HG02610 (cell line): ENCODE measurements around the gene DGKB.
"Not testable (repeated sequence)": the region's sequence is repeated elsewhere in the genome, so short reads cannot be mapped to it uniquely, and the experiment has no call there.

ENCODE experiments used
- ATAC-seq: cut with Tn5 transposase; IDR thresholded peaks from one replicate; pipeline ENCODE4 v1.9.1; 2021; ENCODE audit warnings: mild to moderate bottlenecking, moderate library complexity; ENCODE audit not compliant: unreplicated experiment

Gene DGKB

GRCh38 chr7:14487701-14488395 lies 414.7 kb downstream of the DGKB start:
- ATAC-seq, result no peak

- ATAC-seq, result no peak
Measured at GRCh38 chr7:14483663-14484062, 418.9 kb downstream of the DGKB start.

- ATAC-seq, result no peak
Measured at GRCh38 chr7:14480281-14480680, 422.3 kb downstream of the DGKB start.

GRCh38 chr7:14478834-14479510 lies 423.6 kb downstream of the DGKB start:
- ATAC-seq, result no peak

- ATAC-seq, result not testable (repeated sequence)
Measured at GRCh38 chr7:14461716-14462115, 440.8 kb downstream of the DGKB start.

- ATAC-seq, result not testable (repeated sequence)
Measured at GRCh38 chr7:14458846-14459245, 443.7 kb downstream of the DGKB start.

GRCh38 chr7:14457568-14458453 lies 444.7 kb downstream of the DGKB start:
- ATAC-seq, result peak; percentile 56

GRCh38 chr7:14449291-14449690 lies 453.3 kb downstream of the DGKB start:
- no peak for ATAC-seq

- peak; percentile 87 for ATAC-seq
Measured at GRCh38 chr7:14446829-14447228, 455.7 kb downstream of the DGKB start.

- ATAC-seq, result no peak
Measured at GRCh38 chr7:14446219-14446618, 456.3 kb downstream of the DGKB start.

GRCh38 chr7:14438366-14438765 lies 464.2 kb downstream of the DGKB start:
- no peak for ATAC-seq

GRCh38 chr7:14436878-14437277 lies 465.7 kb downstream of the DGKB start:
- ATAC-seq, result no peak

- no peak for ATAC-seq
Measured at GRCh38 chr7:14432924-14433323, 469.6 kb downstream of the DGKB start.

GRCh38 chr7:14430926-14431325 lies 471.6 kb downstream of the DGKB start:
- ATAC-seq, result no peak

- ATAC-seq, result no peak
Measured at GRCh38 chr7:14425559-14425958, 477.0 kb downstream of the DGKB start.

- ATAC-seq, result no peak
Measured at GRCh38 chr7:14424675-14425074, 477.9 kb downstream of the DGKB start.

GRCh38 chr7:14420768-14421167 lies 481.8 kb downstream of the DGKB start:
- ATAC-seq, result no peak

- no peak for ATAC-seq
Measured at GRCh38 chr7:14419531-14419930, 483.0 kb downstream of the DGKB start.

- ATAC-seq, result peak; percentile 53
Measured at GRCh38 chr7:14418633-14419032, 483.9 kb downstream of the DGKB start.

GRCh38 chr7:14414274-14414986 lies 488.1 kb downstream of the DGKB start:
- no peak for ATAC-seq
